HG02884 (cell line): ENCODE results near the gene DDC.
"Not testable (repeated sequence)": the region's sequence is repeated elsewhere in the genome, so short reads cannot be mapped to it uniquely, and the experiment has no call there.

Experiments
- ATAC-seq: cut with Tn5 transposase; IDR thresholded peaks from one replicate; pipeline ENCODE4 v1.9.1; 2021; ENCODE audit warnings: mild to moderate bottlenecking, moderate library complexity; ENCODE audit not compliant: unreplicated experiment

DDC gene

GRCh38 chr7:50590535-50590934, 25.3 kb upstream of the DDC start:
- ATAC-seq, result no peak

GRCh38 chr7:50589364-50589763, 24.2 kb upstream of the DDC start:
- ATAC-seq, result no peak

- ATAC-seq, result no peak
Measured at GRCh38 chr7:50588937-50589336, 23.7 kb upstream of the DDC start.

- ATAC-seq, result no peak
Measured at GRCh38 chr7:50587737-50588136, 22.5 kb upstream of the DDC start.

GRCh38 chr7:50584793-50585408, 19.7 kb upstream of the DDC start:
- no peak for ATAC-seq

- ATAC-seq, result no peak
Measured at GRCh38 chr7:50584386-50584785, 19.2 kb upstream of the DDC start.

- ATAC-seq, result not testable (repeated sequence)
Measured at GRCh38 chr7:50583295-50583694, 18.1 kb upstream of the DDC start.

GRCh38 chr7:50582271-50582670, 17.1 kb upstream of the DDC start:
- ATAC-seq, result not testable (repeated sequence)

GRCh38 chr7:50580666-50581065, 15.5 kb upstream of the DDC start:
- ATAC-seq, result not testable (repeated sequence)

- ATAC-seq, result no peak
Measured at GRCh38 chr7:50580057-50580456, 14.9 kb upstream of the DDC start.

- ATAC-seq, result not testable (repeated sequence)
Measured at GRCh38 chr7:50578105-50578504, 12.9 kb upstream of the DDC start.

- ATAC-seq, result no peak
Measured at GRCh38 chr7:50577569-50577968, 12.4 kb upstream of the DDC start.

GRCh38 chr7:50576388-50576787, 11.2 kb upstream of the DDC start:
- ATAC-seq, result not testable (repeated sequence)

- no peak for ATAC-seq
Measured at GRCh38 chr7:50567715-50568261, 2.6 kb upstream of the DDC start.

GRCh38 chr7:50565977-50566376, 772 bp upstream of the DDC start:
- ATAC-seq, result no peak

GRCh38 chr7:50565559-50565916, 333 bp upstream of the DDC start:
- ATAC-seq, result no peak

GRCh38 chr7:50564171-50564570, 1.0 kb downstream of the DDC start:
- no peak for ATAC-seq

- no peak for ATAC-seq
Measured at GRCh38 chr7:50562136-50562535, 3.1 kb downstream of the DDC start.

GRCh38 chr7:50560865-50561351, 4.3 kb downstream of the DDC start:
- no peak for ATAC-seq

- ATAC-seq, result no peak
Measured at GRCh38 chr7:50559881-50560280, 5.3 kb downstream of the DDC start.

GRCh38 chr7:50558294-50559053, 6.7 kb downstream of the DDC start:
- ATAC-seq, result no peak

- no peak for ATAC-seq
Measured at GRCh38 chr7:50557099-50557498, 8.1 kb downstream of the DDC start.
